Stomach (tissue), 9 donors: ENCODE measurements around the gene CHPF. TPM values are rescaled to one million over a fixed set of nuclear protein-coding genes. Genes with fewer than 3 reads are reported as not detected.

Experiments used
- DNase-seq, 2 donors: peaks; one replicate each; pipeline versions ENCODE4 v3.0.0 to v3.0.0-alpha.2; 2013 to 2019
- H3K27ac ChIP-seq, 5 donors: fragments of 200-600 bp in 4 of 5; sonication (generic) in 4 of 5; one replicate each; pipeline ENCODE4 v1.5.1; 2013 to 2019; ENCODE audit warnings: mild to moderate bottlenecking in 1 of 5, moderate library complexity in 1 of 5
- H3K27me3 ChIP-seq, 3 donors: fragments of 200-600 bp; sonication (generic); one replicate each; pipeline ENCODE4 v1.5.1; 2017 to 2019; ENCODE audit warnings: mixed run types in 1 of 3
- H3K36me3 ChIP-seq, 4 donors: fragments of 200-600 bp; sonication (generic); 1 replicate in 3 of 4; 2 replicates in 1 of 4; pipeline ENCODE4 v1.5.1; 2016 to 2019
- H3K4me1 ChIP-seq, 4 donors: fragments of 200-600 bp; sonication (generic); one replicate each; pipeline ENCODE4 v1.5.1; 2016 to 2019
- H3K4me3 ChIP-seq, 4 donors: fragments of 200-600 bp; sonication (generic) in 3 of 4; one replicate each; pipeline ENCODE4 v1.5.1; 2016 to 2019; ENCODE audit warnings: mild to moderate bottlenecking in 1 of 4
- H3K9me3 ChIP-seq, 4 donors: fragments of 200-600 bp; sonication (generic); one replicate each; pipeline ENCODE4 v1.5.1; 2016 to 2019
- EP300 ChIP-seq: sonication (generic); formaldehyde crosslinking; IDR thresholded peaks from one replicate; pipeline ENCODE4 v1.6.1; 2017; ENCODE audit warnings: antibody characterized with exemption
- POLR2A ChIP-seq, 4 donors: fragments of 450-650 bp; IDR thresholded peaks; one replicate each; pipeline ENCODE4 v1.6.1; 2016; ENCODE audit warnings: antibody characterized with exemption in 4 of 4, control low read depth in 2 of 4, mild to moderate bottlenecking in 1 of 4, moderate library complexity in 1 of 4
- POLR2AphosphoS5 ChIP-seq, 3 donors: sonication (generic); formaldehyde crosslinking; IDR thresholded peaks; one replicate each; pipeline ENCODE4 v1.6.1; 2016; ENCODE audit warnings: antibody characterized with exemption in 3 of 3
- WGBS, 5 donors: extraction: QIAGEN DNeasy Blood & Tissue Kit in 3 of 5; methylation state at CpG; one replicate each; pipeline versions ENCODE4 v1.1.5 to v1.1.7; 2013 to 2018; 5-methylcytosine and 5-hydroxymethylcytosine counted together
- intact Hi-C: fragments of 100-400 bp; cut with DNase I; formaldehyde crosslinking; loops from one replicate; pipeline ENCODE4 v1.15.1; 2023; ENCODE audit warnings: low total_unique reads
- polyA plus RNA-seq, 3 donors: library from polyadenylated mRNA; stranded (reverse); fragments of 200-250 nt; gene quantifications; one replicate each; pipeline ENCODE4 v1.2.3, GENCODE V29; 2013
- total RNA-seq, 5 donors: library from RNA; depleted of rRNA; stranded (reverse); fragments of >200 nt; gene quantifications; one replicate each; pipeline versions ENCODE4 v1.1.0 to v1.2.3, GENCODE V29; 2014 to 2016
- TF ChIP-seq, protein P1 (sequence below), 7 experiments: fragments of 450-650 bp in 4 of 7; fragments of 200-600 bp in 3 of 7; sonication (generic) in 3 of 7; IDR thresholded peaks; one replicate each; pipeline ENCODE4 v1.5.1; 2016 to 2019; ENCODE audit warnings: antibody characterized with exemption in 7 of 7, control low read depth in 2 of 7, mild to moderate bottlenecking in 1 of 7
- donor health status: healthy with polysubstance abuse.
- donor health status: Bipolar disorder and iron deficiency.
- donor health status: healthy.

CHPF gene
- total and polyA plus RNA-seq, 8 donors: 10.8 to 119 (median 45.7) TPM

DNA sequence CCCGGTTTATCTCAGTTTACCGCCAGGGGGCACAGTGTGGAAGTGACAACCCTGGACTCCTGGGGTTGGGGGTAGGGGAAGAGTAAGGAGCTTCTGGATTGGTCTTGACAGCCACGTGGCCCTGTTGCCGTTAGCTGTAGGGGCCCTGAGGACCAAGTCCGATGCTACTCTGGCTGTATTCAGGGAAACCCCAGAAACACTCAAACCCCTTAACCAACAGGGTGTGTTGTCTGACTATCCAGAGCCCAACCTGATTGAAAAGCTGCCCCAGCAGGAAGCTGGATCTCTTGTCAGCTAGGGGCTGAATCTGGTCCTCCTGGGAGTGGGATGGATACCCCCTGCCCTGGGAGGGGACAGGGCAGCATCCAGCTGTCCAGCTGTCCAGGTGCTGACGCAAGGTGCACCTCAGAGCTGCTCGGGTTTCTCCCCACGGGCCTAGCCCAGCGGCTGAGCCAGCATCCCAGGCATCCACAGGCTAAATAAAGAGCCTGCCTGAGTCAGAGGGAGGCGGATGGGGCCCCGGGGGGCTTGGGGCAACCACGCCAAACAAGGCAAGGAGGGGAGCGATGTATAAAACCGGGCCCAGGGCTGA, 48.0 kb downstream of the CHPF start:
- TF ChIP-seq, protein P1, sequence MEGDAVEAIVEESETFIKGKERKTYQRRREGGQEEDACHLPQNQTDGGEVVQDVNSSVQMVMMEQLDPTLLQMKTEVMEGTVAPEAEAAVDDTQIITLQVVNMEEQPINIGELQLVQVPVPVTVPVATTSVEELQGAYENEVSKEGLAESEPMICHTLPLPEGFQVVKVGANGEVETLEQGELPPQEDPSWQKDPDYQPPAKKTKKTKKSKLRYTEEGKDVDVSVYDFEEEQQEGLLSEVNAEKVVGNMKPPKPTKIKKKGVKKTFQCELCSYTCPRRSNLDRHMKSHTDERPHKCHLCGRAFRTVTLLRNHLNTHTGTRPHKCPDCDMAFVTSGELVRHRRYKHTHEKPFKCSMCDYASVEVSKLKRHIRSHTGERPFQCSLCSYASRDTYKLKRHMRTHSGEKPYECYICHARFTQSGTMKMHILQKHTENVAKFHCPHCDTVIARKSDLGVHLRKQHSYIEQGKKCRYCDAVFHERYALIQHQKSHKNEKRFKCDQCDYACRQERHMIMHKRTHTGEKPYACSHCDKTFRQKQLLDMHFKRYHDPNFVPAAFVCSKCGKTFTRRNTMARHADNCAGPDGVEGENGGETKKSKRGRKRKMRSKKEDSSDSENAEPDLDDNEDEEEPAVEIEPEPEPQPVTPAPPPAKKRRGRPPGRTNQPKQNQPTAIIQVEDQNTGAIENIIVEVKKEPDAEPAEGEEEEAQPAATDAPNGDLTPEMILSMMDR (IDR thresholded peaks at IDR 0.05): peak in 4 of 7 experiments; percentile 34 to 54 (median 49)
- TF ChIP-seq POLR2AphosphoS5 (IDR thresholded peaks at IDR 0.05): no peak
- no peak for TF ChIP-seq POLR2A (IDR thresholded peaks at IDR 0.05)
- TF ChIP-seq EP300: no peak
- Histone ChIP-seq H3K27me3 (peaks cover 0 to 60% (median 28%) of the 10 kb centered on the region in 3 donors), H3K4me1 (peaks cover 21 to 53% (median 46%) of the 10 kb centered on the region in 4 donors), H3K9me3 (no peaks in the 10 kb centered on the region), H3K36me3 (peaks cover 0 to 13% (median 3%) of the 10 kb centered on the region in 4 donors), H3K27ac (peak overlapping the region in 3 of 5 donors; percentile 98 to 99 (median 98)), H3K4me3 (no peak overlapping the region)
- DNase-seq: peak; percentile 62 to 85
- 10 to 30% (median 22%) methylated on average over 6 to 14 of the region's 14 CpGs for WGBS, 5 donors
- intact Hi-C loops: no loop called here

- intact Hi-C loops: loop anchor here (5.0 kb wide), 1 partner anchor 37 kb away; no protein-coding TSS in a partner anchor
- Histone ChIP-seq H3K4me1 (peaks cover 21 to 47% (median 40%) of the 10 kb centered on the region in 4 donors), H3K27ac (peak overlapping the region in 3 of 5 donors; percentile 98 to 99 (median 98)), H3K4me3 (no peak overlapping the region), H3K9me3 (no peaks in the 10 kb centered on the region), H3K36me3 (peaks cover 0 to 17% (median 5%) of the 10 kb centered on the region in 4 donors), H3K27me3 (peaks cover 0 to 60% (median 28%) of the 10 kb centered on the region in 3 donors)
- TF ChIP-seq, protein P1 (IDR thresholded peaks at IDR 0.05): no peak
- TF ChIP-seq POLR2A (IDR thresholded peaks at IDR 0.05): no peak
- TF ChIP-seq POLR2AphosphoS5 (IDR thresholded peaks at IDR 0.05): no peak
- TF ChIP-seq EP300: no peak
- WGBS, 5 donors: 18 to 24% (median 23%) methylated on average over 10 of the region's 10 CpGs
- no peak for DNase-seq
Observed at GRCh38 chr2:219494952-219495530, 48.6 kb downstream of the CHPF start.

- intact Hi-C loops: loop anchor here (5.0 kb wide), 1 partner anchor 39 kb away; no protein-coding TSS in a partner anchor
- TF ChIP-seq POLR2AphosphoS5 (IDR thresholded peaks at IDR 0.05) (no peak), POLR2A (IDR thresholded peaks at IDR 0.05) (no peak), EP300 (no peak)
- TF ChIP-seq, protein P1 (IDR thresholded peaks at IDR 0.05): no peak
- 86 to 92% (median 88%) methylated on average over 5 of the region's 5 CpGs for WGBS, 5 donors
- Histone ChIP-seq H3K4me3 (no peak overlapping the region), H3K9me3 (no peaks in the 10 kb centered on the region), H3K36me3 (peaks cover 0 to 36% (median 13%) of the 10 kb centered on the region in 4 donors), H3K4me1 (peaks cover 14 to 36% (median 24%) of the 10 kb centered on the region in 4 donors), H3K27me3 (peaks cover 0 to 76% (median 36%) of the 10 kb centered on the region in 3 donors), H3K27ac (peak overlapping the region in 1 of 5 donors; percentile 23)
- no peak for DNase-seq
Observed at GRCh38 chr2:219493086-219493485, 50.5 kb downstream of the CHPF start.

DNA sequence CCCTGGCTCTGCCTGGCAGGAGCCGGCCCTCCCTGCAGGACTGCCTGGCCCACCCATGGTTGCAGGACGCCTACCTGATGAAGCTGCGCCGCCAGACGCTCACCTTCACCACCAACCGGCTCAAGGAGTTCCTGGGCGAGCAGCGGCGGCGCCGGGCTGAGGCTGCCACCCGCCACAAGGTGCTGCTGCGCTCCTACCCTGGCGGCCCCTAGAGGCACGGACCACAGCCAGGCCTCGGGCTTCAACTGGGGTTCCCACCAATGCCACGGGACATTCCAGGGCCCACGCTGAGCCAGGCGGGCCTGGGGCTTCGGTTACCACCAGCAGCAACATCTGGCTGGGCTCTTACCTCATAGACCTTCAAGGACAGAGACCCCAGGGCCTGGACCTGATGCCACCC, 51.0 kb downstream of the CHPF start:
- intact Hi-C loops: loop anchor here (5.0 kb wide), 1 partner anchor 40 kb away; no protein-coding TSS in a partner anchor
- no peak for TF ChIP-seq POLR2A (IDR thresholded peaks at IDR 0.05)
- TF ChIP-seq, protein P1 (IDR thresholded peaks at IDR 0.05): no peak
- TF ChIP-seq POLR2AphosphoS5 (IDR thresholded peaks at IDR 0.05): no peak
- TF ChIP-seq EP300: no peak
- Histone ChIP-seq H3K27me3 (peaks cover 0 to 78% (median 37%) of the 10 kb centered on the region in 3 donors), H3K4me3 (no peak overlapping the region), H3K9me3 (no peaks in the 10 kb centered on the region), H3K4me1 (peaks cover 11 to 31% (median 19%) of the 10 kb centered on the region in 4 donors), H3K36me3 (peaks cover 0 to 39% (median 14%) of the 10 kb centered on the region in 4 donors), H3K27ac (peak overlapping the region in 1 of 5 donors; percentile 23)
- WGBS, 5 donors: 51 to 67% (median 58%) methylated on average over 3 to 20 of the region's 20 CpGs; no CpG with 5 or more reads in 1 of the 5 donors
- DNase-seq: no peak
